ENCODE data around the gene PKP3.
"Not testable (repeated sequence)": the region's sequence is repeated elsewhere in the genome, so short reads cannot be mapped to it uniquely, and the experiment has no call there.

Gene PKP3

GRCh38 chr11:394034-394857 lies at the start of gene PKP3:
PKP3 (plus strand) TSS chr11:394209; CDS start chr11:394293, 84 bp downstream.
- no peak for DNase-seq

- DNase-seq = no peak
These were observed 49.0 kb upstream of the PKP3 start for GRCh38 chr11:344836-345578.

- DNase-seq = no peak
These were observed 47.5 kb upstream of the PKP3 start for GRCh38 chr11:346529-346928.

- DNase-seq = not testable (repeated sequence)
These were observed 44.6 kb upstream of the PKP3 start for GRCh38 chr11:349270-349954.

GRCh38 chr11:350033-350722 lies 43.8 kb upstream of the PKP3 start:
- DNase-seq = not testable (repeated sequence)

- no peak for DNase-seq
These were observed 43.2 kb upstream of the PKP3 start for GRCh38 chr11:350723-351255.

- no peak for DNase-seq
These were observed 42.6 kb upstream of the PKP3 start for GRCh38 chr11:351411-351810.

- DNase-seq = no peak
These were observed 41.5 kb upstream of the PKP3 start for GRCh38 chr11:352456-353031.

GRCh38 chr11:353179-353873 lies 40.7 kb upstream of the PKP3 start:
- no peak for DNase-seq

- no peak for DNase-seq
These were observed 38.2 kb upstream of the PKP3 start for GRCh38 chr11:355581-356458.

- no peak for DNase-seq
These were observed 37.4 kb upstream of the PKP3 start for GRCh38 chr11:356610-357009.

- DNase-seq = no peak
These were observed 36.4 kb upstream of the PKP3 start for GRCh38 chr11:357582-357981.

GRCh38 chr11:358129-358800 lies 35.7 kb upstream of the PKP3 start:
- DNase-seq = no peak

- no peak for DNase-seq
These were observed 34.8 kb upstream of the PKP3 start for GRCh38 chr11:359181-359714.

- DNase-seq = no peak
These were observed 33.4 kb upstream of the PKP3 start for GRCh38 chr11:360326-361280.

- no peak for DNase-seq
These were observed 31.2 kb upstream of the PKP3 start for GRCh38 chr11:362642-363442.

- DNase-seq = not testable (repeated sequence)
These were observed 30.6 kb upstream of the PKP3 start for GRCh38 chr11:363443-363805.

All from NCI-H1092 treated with DMSO at 0.1 percent for 48 hours (cell line).